K562 (cell line): Measurements from ENCODE around the gene SERPINA9.

Source experiments
- NCOR1 ChIP-seq: fragments of 450-650 bp; IDR thresholded peaks from 2 replicates; pipeline ENCODE4 v1.6.1; 2016; ENCODE audit warnings: mild to moderate bottlenecking, moderate library complexity
- POLR2AphosphoS5 ChIP-seq: IDR thresholded peaks from 2 replicates; pipeline ENCODE4 v1.6.1; 2011; ENCODE audit warnings: mild to moderate bottlenecking, low read depth, low read length, moderate library complexity; ENCODE audit not compliant: control insufficient read depth, insufficient read depth
- ZNF232 ChIP-seq: sonication (generic); formaldehyde crosslinking; IDR thresholded peaks from 2 replicates; pipeline ENCODE4 v1.8.0; 2022; ENCODE audit warnings: mild to moderate bottlenecking, missing genetic modification reagents

DNA sequence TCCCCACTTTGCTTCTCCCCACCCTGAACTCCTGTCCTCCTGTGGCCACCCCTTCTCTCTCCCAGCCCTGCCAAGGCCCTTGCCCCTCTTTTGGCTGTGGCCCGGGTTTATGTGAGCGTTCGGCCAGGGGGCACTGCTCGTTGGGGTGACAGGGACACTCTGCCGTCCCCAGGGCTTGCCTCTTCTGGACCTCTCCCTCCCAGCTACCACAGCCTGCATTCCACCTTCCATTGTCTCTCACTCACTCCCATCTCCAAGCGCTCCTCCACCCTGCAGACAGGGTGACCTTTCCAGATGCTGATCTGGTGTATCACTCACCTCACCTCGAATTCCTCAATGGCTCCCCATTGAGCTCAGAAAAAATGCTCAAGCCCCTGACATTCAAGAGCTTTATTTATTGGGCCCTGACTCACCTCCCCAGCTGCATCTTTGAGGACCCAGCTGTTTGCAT lies 1.4 kb downstream of the SERPINA9 start:
- no peak for TF ChIP-seq POLR2AphosphoS5
- TF ChIP-seq ZNF232 (CRISPR knock-in tag), result no peak
- no peak for TF ChIP-seq NCOR1
